ENCODE measurements around the gene SH3GL1.

GRCh38 chr19:4413588-4413987 is 13.2 kb upstream of the SH3GL1 start:
- TF ChIP-seq POLR2A (IDR thresholded peaks at IDR 0.05; ENCODE audit: low read depth, low read length) (no peak), POLR2AphosphoS5 (IDR thresholded peaks at IDR 0.05; ENCODE audit: low read depth, low read length) (no peak), TAF1 (IDR thresholded peaks at IDR 0.05; ENCODE audit: borderline replicate concordance, low read depth, low read length) (no peak)
